Measurements from ENCODE around the gene UCP1.
"Not testable (repeated sequence)": the region's sequence is repeated elsewhere in the genome, so short reads cannot be mapped to it uniquely, and the experiment has no call there.

The UCP1 gene

DNA sequence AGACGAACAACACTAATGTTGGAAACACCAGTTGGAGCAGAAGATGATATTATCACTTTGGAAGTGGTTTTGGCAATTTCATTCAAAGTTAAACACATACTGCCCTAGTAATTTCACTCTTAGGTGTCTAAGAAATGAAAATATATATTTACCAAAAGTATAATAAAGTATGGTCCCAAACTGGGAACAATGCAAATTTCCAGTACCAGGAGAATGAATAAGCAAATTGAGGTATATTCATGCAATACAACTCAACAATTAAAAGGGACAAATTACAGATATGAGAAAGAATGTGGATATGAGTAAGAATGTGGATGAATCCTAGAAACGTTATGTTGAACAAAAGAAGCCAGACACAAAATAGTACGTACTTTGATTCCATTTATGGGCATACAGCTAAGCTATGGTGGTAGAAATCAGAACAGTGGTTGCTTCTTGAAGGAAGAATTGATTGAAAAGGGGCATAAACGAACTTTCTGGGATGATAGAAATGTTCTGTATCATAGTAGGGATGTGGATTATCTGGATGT, 34.7 kb downstream of the UCP1 start:
- no peak for DNase-seq (ENCODE audit: low read depth in 2 of 2)

GRCh38 chr4:140529434-140529833, 39.3 kb downstream of the UCP1 start:
- DNase-seq (ENCODE audit: low read depth in 2 of 2): no peak

GRCh38 chr4:140523857-140524742, 44.7 kb downstream of the UCP1 start, which contains the start of gene ELMOD2:
Gene ELMOD2, plus strand, starts transcription at chr4:140524168. Its CDS starts 1,261 bp downstream, at chr4:140525429.
- DNase-seq (ENCODE audit: low read depth in 2 of 2): peak; percentile 94 to 97

DNA sequence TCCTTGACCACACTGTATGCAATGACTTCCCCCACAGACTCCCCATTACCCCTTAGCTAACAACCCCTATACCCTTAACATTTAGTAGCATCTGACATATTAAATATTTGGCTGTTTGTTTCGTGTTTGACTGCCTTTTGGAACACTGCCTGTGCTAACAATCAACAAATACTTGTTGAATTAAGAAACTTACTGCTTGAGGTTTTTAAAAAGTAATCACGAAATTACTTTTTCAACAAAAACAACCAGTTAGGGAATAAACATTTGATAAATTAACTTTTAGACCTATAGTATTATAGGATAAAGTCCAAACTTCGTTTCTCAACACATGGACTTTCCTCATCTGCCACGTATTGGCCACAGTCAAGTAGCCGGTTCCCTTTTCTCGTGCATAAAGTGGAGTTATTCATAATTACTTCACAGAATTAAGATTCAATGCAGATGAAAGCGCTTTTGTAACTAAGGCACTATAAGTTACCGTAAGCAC, 45.3 kb downstream of the UCP1 start:
- no peak for DNase-seq (ENCODE audit: low read depth in 2 of 2)

DNA sequence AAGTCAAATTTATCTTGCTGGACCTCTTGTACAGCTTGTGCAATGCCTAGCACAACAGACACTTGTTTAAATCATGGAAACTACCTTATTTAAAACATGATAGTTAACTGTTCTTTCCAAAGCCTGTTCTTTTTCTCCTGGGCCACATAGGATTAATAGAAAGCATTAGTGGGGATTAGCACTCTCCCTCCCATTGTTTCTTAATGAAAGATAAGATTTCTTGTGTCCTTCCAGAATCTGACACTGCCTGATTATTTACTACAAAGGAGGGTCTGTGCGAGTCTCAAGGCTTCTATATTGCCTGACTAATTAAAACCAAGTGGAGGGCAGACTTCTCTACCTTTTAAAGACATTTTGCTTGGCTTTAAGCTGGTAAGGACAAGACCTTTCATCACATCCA, 53.3 kb downstream of the UCP1 start:
- DNase-seq (ENCODE audit: low read depth in 2 of 2): no peak

DNA sequence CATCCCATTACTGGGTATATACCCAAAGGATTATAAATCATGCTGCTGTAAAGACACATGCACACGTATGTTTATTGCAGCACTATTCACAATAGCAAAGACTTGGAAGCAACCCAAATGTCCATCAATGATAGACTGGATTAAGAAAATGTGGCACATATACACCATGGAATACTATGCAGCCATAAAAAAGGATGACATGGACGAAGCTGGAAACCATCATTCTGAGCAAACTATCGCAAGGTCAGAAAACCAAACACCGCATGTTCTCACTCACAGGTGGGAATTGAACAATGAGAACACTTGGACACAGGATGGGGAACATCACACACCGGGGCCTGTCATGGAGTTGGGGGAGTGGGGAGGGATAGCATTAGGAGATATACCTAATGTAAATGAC, 55.0 kb downstream of the UCP1 start:
- not testable (repeated sequence) for DNase-seq (ENCODE audit: low read depth in 2 of 2)

Measured in stimulated activated CD8-positive, alpha-beta memory T cell treated with anti-CD3 and anti-CD28 coated beads, Interleukin-7, amount 100 ng/mL, for 4 hours (primary cell).